Measurements from ENCODE around the gene TADA2B.

TADA2B gene

DNA sequence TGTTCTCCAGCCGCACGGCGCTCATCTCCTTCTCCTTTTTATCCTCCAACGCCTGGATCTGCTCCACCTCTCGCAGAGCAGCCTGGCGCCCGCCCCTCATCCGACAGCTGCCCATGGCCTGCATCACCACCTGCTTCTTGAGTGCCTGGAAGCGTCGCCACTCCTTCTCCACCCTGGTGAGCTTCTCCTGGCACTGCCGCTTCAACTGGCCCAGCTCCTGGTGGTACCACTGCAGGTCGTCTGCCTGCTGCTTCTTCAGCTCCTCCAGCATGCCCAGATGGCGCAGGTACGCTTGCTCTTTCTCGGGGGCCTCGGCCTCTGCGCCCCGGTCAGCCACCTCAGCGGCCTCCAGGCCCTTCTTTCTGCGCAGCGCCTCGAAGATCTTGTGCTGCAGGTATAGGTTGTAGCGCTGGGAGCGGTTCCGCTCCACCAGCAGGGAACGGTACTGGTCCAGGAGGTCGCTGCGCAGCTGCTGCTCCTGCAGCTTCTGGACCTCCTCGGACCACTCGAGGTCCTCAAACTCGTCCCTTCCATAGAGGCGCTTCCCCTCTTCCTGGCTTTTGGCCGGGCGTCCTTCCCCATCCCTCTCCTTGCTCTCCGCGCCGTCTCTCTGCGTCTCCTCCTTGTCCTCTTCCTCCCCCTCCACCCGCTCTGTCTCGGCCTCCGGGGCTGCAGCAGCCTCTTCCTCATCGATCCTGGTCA is 1.2 kb upstream of the TADA2B start:
- no peak for DNase-seq (ENCODE audit: low read depth)

- peak; percentile 86 for DNase-seq (ENCODE audit: low read depth)
Measured at GRCh38 chr4:7042503-7043283, 479 bp upstream of the TADA2B start.

- DNase-seq (ENCODE audit: low read depth): no peak
Measured at GRCh38 chr4:7044137-7044930, 1.2 kb downstream of the TADA2B start.

GRCh38 chr4:7045553-7045952 is 2.4 kb downstream of the TADA2B start:
- DNase-seq (ENCODE audit: low read depth): no peak

- no peak for DNase-seq (ENCODE audit: low read depth)
Measured at GRCh38 chr4:7045961-7046921, 3.1 kb downstream of the TADA2B start.

GRCh38 chr4:7046971-7047370 is 3.8 kb downstream of the TADA2B start:
- DNase-seq (ENCODE audit: low read depth): no peak

DNA sequence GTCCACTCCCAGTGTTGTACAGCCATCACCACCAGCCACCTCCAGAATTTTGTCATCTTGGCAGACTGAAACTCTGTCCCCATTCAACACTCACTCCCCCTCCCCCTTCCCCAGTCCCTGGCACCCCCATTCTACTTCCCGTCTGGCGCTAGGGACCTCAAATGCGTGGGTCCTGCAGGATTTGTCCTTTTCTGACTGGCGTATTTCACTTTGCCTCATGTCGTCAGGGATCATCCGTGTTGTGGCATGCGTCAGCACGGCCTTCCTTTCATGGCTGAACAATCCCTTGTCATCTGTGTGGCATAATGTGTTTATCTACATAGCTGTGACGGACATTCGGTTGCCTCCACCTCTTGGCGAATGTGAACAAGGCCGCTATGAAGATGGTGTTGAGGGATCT is 5.5 kb downstream of the TADA2B start:
- no peak for DNase-seq (ENCODE audit: low read depth)

GRCh38 chr4:7049295-7049694 is 6.1 kb downstream of the TADA2B start:
- no peak for DNase-seq (ENCODE audit: low read depth)

GRCh38 chr4:7049739-7050138 is 6.6 kb downstream of the TADA2B start:
- DNase-seq (ENCODE audit: low read depth): no peak

DNA sequence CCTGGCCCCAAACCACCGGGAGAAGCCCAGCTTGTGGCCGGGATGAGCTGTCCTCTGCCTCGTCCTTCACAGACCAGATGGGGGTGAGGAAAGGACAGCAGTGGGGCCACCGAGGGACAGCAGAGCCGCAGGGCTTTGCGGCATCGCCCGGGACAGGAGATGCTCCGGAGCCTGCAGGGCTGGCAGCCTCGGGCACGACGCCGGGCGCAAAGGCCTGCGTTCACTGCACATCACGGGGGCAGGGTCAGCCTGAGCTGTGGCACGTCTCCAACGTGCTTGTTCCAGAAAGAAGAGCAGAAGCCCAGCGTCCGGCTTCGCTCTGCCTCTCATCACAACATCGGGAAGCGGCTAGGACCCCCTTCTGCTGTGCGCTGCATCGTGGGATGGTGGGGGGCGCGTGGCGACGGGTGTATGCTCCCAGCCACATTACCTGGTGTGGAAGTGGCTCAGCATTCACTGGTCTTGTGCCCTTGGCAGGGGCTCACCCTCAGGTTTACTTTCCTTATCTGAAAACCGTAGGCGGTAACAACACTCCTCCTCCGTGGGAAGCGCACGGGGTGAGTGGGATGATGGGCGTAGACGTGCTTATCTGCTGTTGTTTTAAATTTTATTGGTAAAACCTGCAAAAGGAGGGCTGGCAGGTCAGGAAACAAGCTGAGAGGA is 7.4 kb downstream of the TADA2B start:
- no peak for DNase-seq (ENCODE audit: low read depth)

DNA sequence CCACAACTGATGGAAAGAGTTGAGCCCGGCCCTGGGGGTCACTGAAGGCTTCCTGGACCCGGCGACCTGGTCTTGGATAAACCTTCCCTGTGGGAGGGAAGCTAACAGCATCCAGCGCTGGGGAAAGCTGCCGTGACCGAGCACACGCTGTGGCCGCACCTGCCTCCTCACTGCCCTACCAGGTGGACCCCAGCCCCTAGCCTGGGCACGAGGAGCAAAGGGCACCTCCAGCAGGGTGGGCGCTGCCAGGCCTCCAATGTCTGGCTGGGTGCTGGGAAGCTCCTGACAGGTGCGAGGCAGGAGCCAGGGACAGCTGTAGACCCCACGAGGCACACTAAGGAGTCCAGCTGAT is 7.9 kb downstream of the TADA2B start:
- DNase-seq (ENCODE audit: low read depth): no peak

DNA sequence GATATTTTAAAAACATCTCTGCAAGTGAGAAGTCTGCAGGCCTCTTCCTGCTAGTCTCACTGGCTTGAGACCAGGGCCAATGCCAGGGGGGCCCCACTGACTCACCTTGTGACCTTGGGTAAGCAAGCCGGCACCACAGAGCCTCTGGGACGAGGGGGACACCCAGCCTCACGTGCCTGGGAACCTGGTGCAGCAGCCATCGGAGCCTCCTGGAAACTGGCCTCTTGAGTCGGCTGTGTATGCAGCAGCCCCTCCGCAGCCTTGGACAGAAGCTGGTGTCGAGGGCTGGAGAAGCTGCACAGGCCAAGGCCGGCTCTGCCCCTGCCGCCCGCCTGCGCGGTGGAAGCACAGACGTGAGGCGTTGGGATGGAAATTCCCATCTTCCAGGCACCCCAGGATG is 8.7 kb downstream of the TADA2B start:
- no peak for DNase-seq (ENCODE audit: low read depth)

DNA sequence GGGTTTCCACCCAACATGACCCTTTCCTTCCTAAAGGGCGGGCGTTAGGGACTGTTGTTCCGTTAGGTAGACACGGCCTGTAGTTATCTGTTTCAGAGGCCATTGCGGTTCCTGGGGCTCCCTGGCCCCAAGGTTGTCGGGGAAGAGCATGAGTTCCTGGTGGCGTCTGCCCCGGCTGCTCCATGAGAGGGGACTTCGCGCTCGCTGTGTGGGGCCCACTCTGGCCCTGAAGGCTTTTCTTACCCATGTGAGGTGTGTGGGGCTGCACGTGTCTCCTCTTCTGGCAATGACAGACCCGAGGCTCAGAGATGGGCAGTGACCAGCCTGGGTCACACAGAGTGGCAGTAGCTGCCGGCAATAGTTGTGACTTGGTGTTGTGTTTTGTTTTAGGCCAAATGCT is 9.1 kb downstream of the TADA2B start:
- no peak for DNase-seq (ENCODE audit: low read depth)

DNA sequence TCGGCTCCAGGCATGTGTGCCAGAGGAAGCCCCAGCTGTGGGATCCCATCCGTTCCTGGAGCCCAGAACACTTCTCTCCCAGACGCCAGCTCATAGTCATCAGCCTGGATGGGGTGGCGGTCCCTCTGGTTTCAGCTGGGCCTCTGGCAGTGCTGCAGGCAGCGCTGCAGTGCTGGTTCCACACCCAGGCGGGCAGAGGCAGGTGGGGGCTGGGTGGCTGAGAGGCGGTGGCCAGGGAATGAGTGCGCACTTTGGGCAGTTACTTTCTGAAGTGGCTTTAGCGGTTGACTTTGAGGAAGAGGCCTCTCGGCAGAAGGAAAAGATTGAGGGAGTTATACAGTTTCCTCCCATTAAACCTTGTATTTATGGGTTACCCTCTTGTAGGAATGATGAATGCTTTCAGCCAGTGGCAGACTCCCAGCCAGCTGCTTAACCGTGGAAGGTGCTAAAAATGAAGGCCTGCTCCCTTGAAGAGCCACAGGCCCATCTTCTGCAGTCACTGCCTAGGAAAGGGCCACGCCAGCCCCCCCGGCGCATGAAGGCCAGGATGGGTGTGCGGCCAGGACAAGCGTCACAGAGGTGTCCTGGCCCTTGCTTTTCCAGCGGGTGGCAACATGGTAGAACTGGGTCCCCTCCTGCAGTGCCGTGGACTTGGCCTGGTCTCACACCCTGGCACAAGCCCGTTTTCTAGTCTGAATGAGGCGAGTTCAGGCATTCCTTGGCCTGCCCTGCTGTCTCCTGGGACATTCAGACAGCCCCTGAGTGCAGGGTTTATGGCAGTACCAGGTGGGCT is 9.9 kb downstream of the TADA2B start:
- no peak for DNase-seq (ENCODE audit: low read depth)

DNA sequence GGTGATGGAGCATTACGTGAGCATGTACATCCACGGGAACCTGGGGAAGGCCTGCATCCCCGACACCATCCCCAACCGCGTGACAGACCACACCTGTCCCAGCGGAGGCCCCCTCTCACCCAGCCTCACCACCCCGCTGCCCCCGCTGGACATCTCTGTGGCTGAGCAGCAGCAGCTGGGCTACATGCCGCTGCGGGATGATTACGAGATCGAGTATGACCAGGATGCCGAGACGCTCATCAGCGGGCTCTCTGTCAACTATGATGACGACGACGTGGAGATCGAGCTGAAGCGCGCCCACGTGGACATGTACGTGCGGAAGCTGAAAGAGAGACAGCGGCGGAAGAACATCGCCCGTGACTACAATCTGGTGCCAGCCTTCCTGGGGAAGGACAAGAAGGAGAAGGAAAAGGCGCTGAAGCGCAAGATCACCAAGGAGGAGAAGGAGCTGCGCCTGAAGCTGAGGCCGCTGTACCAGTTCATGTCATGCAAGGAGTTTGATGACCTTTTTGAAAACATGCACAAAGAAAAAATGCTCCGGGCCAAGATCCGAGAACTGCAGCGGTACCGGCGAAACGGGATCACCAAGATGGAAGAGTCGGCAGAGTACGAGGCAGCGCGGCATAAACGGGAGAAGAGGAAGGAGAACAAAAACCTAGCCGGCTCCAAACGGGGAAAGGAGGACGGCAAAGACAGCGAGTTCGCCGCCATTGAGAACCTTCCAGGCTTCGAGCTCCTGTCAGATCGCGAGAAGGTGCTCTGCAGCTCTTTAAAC is 11.1 kb downstream of the TADA2B start:
- no peak for DNase-seq (ENCODE audit: low read depth)

- DNase-seq (ENCODE audit: low read depth): no peak
Measured at GRCh38 chr4:7055111-7055989, 12.2 kb downstream of the TADA2B start.

- DNase-seq (ENCODE audit: low read depth): no peak
Measured at GRCh38 chr4:7055990-7056325, 12.8 kb downstream of the TADA2B start.

DNA sequence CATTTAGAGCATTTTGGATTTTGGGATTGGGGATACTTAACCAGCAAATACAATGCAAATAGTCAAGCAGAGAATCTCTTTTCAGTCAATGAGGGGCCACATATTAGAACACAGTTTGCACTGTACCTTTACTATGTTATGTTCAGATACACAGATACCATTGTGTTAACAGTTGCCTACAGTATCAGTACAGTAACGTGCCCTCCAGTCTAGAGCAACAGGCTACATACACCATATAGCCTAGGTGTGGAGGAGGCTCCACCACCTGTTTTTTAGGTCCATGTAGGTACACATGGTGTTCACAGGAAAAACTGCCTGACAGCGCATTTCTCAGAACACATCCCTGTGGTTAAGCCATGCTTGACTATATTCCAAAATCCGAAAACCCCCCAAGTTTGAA is 15.6 kb downstream of the TADA2B start:
- DNase-seq (ENCODE audit: low read depth): no peak

- no peak for DNase-seq (ENCODE audit: low read depth)
Measured at GRCh38 chr4:7059662-7060061, 16.5 kb downstream of the TADA2B start.

Measured in activated T-cell treated with anti-CD3 and anti-CD28 coated beads for 1 hour (primary cell).